K562 (cell line): Measurements from ENCODE around the gene LOC101059915.

Experiments
- ATAC-seq: fragments of 200-7000 bp; cut with Tn5 transposase; 3 replicates; pipeline ENCODE4 v1.9.1; 2020; ENCODE audit warnings: moderate library complexity
- BruUV-seq: library from RNA; stranded (reverse); fragments of 400-500 nt; replicated peaks from 2 replicates; lab custom pipeline; 2021; lab: Mats Ljungman, UMichigan
- CTCF ChIA-PET: fragments of 300-600 bp; formaldehyde crosslinking; extraction: SDS; loops from one replicate; lab custom pipeline; 2021; ENCODE audit warnings: low intra/inter-chr PET ratio; lab: Yijun Ruan, JAX
- POLR2A ChIA-PET: fragments of 300-600, 350-650 bp; sonication (Branson Sonifier 250); formaldehyde crosslinking; extraction: SDS; loops from one replicate; lab custom pipeline; 2021; ENCODE audit warnings: antibody characterized with exemption, inconsistent platforms; lab: Yijun Ruan, JAX
- DNase-seq, 4 experiments: peaks; one replicate each; pipeline versions ENCODE4 v3.0.0 to v3.0.0-alpha.2; 2011 to 2018; ENCODE audit warnings: low spot score in 3 of 4, mixed read lengths in 3 of 4; ENCODE audit errors: extremely low read depth in 1 of 4
- FAIRE-seq: peaks from 2 replicates; lab custom pipeline; 2011; peaks lifted over from hg19 to GRCh38; lab: Jason Lieb, UNC
- H2AFZ ChIP-seq: 2 replicates; pipeline ENCODE4 v1.6.0; 2011; ENCODE audit warnings: low read depth, low read length, control low read depth, inconsistent platforms
- H3K27ac ChIP-seq: fragments of 200-600 bp; 3 replicates; pipeline ENCODE4 v1.8.0; 2011; ENCODE audit warnings: low read depth, mild to moderate bottlenecking, control low read depth, inconsistent platforms, low read length, moderate library complexity, mixed read lengths; ENCODE audit errors: extremely low read depth
- H3K27me3 ChIP-seq, 2 experiments: fragments of 300-600 bp in 1 of 2; 2 replicates in 1 of 2; 3 replicates in 1 of 2; pipeline versions ENCODE4 v1.6.0 to v1.8.0; 2011; ENCODE audit warnings: inconsistent platforms in 2 of 2, low read length in 2 of 2, mild to moderate bottlenecking in 1 of 2, mixed read lengths in 1 of 2, moderate library complexity in 1 of 2; ENCODE audit not compliant: control insufficient read depth in 2 of 2, insufficient read depth in 2 of 2
- H3K36me3 ChIP-seq: fragments of 300-600 bp; 3 replicates; pipeline ENCODE4 v1.8.0; 2011; ENCODE audit warnings: mild to moderate bottlenecking, low read length, inconsistent platforms; ENCODE audit not compliant: control insufficient read depth, insufficient read depth
- H3K4me1 ChIP-seq, 2 experiments: fragments of 200-600 bp in 1 of 2; replicated peaks in 1 of 2; 2 replicates in 1 of 2; 3 replicates in 1 of 2; pipeline versions ENCODE4 v1.5.1 to v1.8.0; 2011; ENCODE audit warnings: inconsistent platforms in 2 of 2, low read length in 2 of 2, mild to moderate bottlenecking in 1 of 2, mixed read lengths in 1 of 2, moderate library complexity in 1 of 2; ENCODE audit not compliant: control insufficient read depth in 2 of 2, insufficient read depth in 2 of 2
- H3K4me2 ChIP-seq: 2 replicates; pipeline ENCODE4 v1.6.1; 2011; ENCODE audit warnings: low read length, control low read depth, inconsistent platforms, mixed read lengths; ENCODE audit not compliant: insufficient read depth
- H3K4me3 ChIP-seq: fragments of 200-600 bp; sonication (generic), shearing (Covaris generic); 2 replicates; pipeline ENCODE4 v1.5.1; 2016; ENCODE audit warnings: control low read depth, inconsistent platforms
- H3K79me2 ChIP-seq: fragments of 200-600 bp; 3 replicates; pipeline ENCODE4 v1.8.0; 2011; ENCODE audit warnings: low read length, inconsistent platforms; ENCODE audit not compliant: control insufficient read depth, insufficient read depth
- H3K9ac ChIP-seq, 2 experiments: 2 replicates each; pipeline versions ENCODE4 v1.6.0 to v1.6.1; 2011; ENCODE audit warnings: low read depth in 2 of 2, low read length in 2 of 2, control low read depth in 1 of 2, inconsistent platforms in 1 of 2, mild to moderate bottlenecking in 1 of 2, mixed read lengths in 1 of 2; ENCODE audit not compliant: insufficient read depth in 1 of 2
- H3K9me1 ChIP-seq: one replicate; pipeline ENCODE4 v1.6.0; 2011; ENCODE audit warnings: inconsistent platforms, mild to moderate bottlenecking, low read length, moderate library complexity; ENCODE audit not compliant: control insufficient read depth, insufficient read depth
- H3K9me3 ChIP-seq: replicated peaks from 2 replicates; pipeline ENCODE4 v1.5.1; 2011; ENCODE audit warnings: low read depth, low read length, inconsistent platforms; ENCODE audit not compliant: control insufficient read depth, insufficient read depth
- H4K20me1 ChIP-seq: replicated peaks from 2 replicates; pipeline ENCODE4 v1.6.1; 2011; ENCODE audit warnings: low read length, inconsistent platforms, mixed read lengths; ENCODE audit not compliant: control insufficient read depth, insufficient read depth
- BCOR ChIP-seq: fragments of 450-650 bp; IDR thresholded peaks from 2 replicates; pipeline ENCODE4 v1.6.1; 2016
- PTBP1 ChIP-seq: fragments of 200-400 bp; formaldehyde crosslinking; IDR thresholded peaks from 2 replicates; pipeline ENCODE4 v1.6.1; 2017; ENCODE audit warnings: low read depth, low read length
- THAP12 ChIP-seq: fragments of 250-450 bp; sonication (Bioruptor Pico); IDR thresholded peaks from 2 replicates; pipeline ENCODE4 v1.9.0; 2021; ENCODE audit warnings: mild to moderate bottlenecking, inconsistent platforms
- ZNF3 ChIP-seq: fragments of 250-450 bp; sonication (Bioruptor Pico); IDR thresholded peaks from 2 replicates; pipeline ENCODE4 v1.5.0; 2021; ENCODE audit warnings: mild to moderate bottlenecking, moderate library complexity
- ZNF518B ChIP-seq: fragments of 250-450 bp; sonication (Bioruptor Pico); IDR thresholded peaks from 2 replicates; pipeline ENCODE4 v1.5.0; 2021; ENCODE audit warnings: mild to moderate bottlenecking, moderate library complexity
- ZNF766 ChIP-seq: fragments of 200-800 bp; sonication (Bioruptor generic); conservative IDR thresholded peaks from 2 replicates; pipeline ENCODE4 v1.6.1; 2016; ENCODE audit warnings: missing genetic modification characterization, missing compliant biosample characterization
- WGBS: fragments of 100-300 bp; shearing (Covaris generic); methylation state at CpG from one replicate; pipeline ENCODE4 v1.1.6; 2016; ENCODE audit warnings: low coverage, mixed read lengths; ENCODE audit not compliant: insufficient coverage; ENCODE audit errors: missing lambda C conversion rate; 5-methylcytosine and 5-hydroxymethylcytosine counted together
- in situ Hi-C: fragments of 300-500 bp; cut with MboI; formaldehyde crosslinking; loops from 4 replicates; pipeline ENCODE4 v1.15.0; 2018; ENCODE audit warnings: inconsistent platforms, mixed read lengths
- intact Hi-C: fragments of 100-400 bp; cut with micrococcal nuclease; formaldehyde crosslinking; loops from 2 replicates; pipeline ENCODE4 v1.14.2; 2022

LOC101059915 gene

GRCh38 chrX:71653344-71653743 lies 14.0 kb upstream of the LOC101059915 start:
- ATAC-seq, result no peak
- H3K9me3 ChIP-seq, result no peaks in the 10 kb centered on the region; the same call in 1 of the 2 replicates
- no peak for DNase-seq
- H3K9ac ChIP-seq, result no peak overlapping the region
- BruUV-seq, result no TSS peak
- 0% methylated on average over 2 of the region's 2 CpGs for WGBS
- in situ Hi-C loops, result loop anchor here (25.0 kb wide), 1 partner anchor 209 kb away; no protein-coding TSS in a partner anchor
- H3K4me1 ChIP-seq, result no peaks in the 10 kb centered on the region; a peak in 2 of 5 replicates
- POLR2A ChIA-PET, result no interaction called here
- H3K4me2 ChIP-seq, result no peak overlapping the region
- no peak for FAIRE-seq
- H3K27ac ChIP-seq, result no peak overlapping the region
- H3K36me3 ChIP-seq, result no peaks in the 10 kb centered on the region
- H3K79me2 ChIP-seq, result no peaks in the 10 kb centered on the region
- no peak overlapping the region for H2AFZ ChIP-seq
- H3K27me3 ChIP-seq, result no peaks in the 10 kb centered on the region; a peak in 1 of 5 replicates
- CTCF ChIA-PET, result no interaction called here
- TF ChIP-seq ZNF518B (CRISPR knock-in tag) (no peak), BCOR (no peak), PTBP1 (no peak), ZNF3 (no peak), ZNF766 (CRISPR knock-in tag) (no peak), THAP12 (CRISPR knock-in tag) (no peak)
- H4K20me1 ChIP-seq, result no peaks in the 10 kb centered on the region
- intact Hi-C loops, result loop anchor here (5.0 kb wide), 3 partner anchors 81 to 471 kb away; no protein-coding TSS in a partner anchor
- no peak overlapping the region for H3K4me3 ChIP-seq
- no peaks in the 10 kb centered on the region for H3K9me1 ChIP-seq
